GM18502 (cell line): ENCODE results near the gene CFLAR.
A peak's percentile ranks its signal among the peaks of the same experiment; 100 is the strongest.
"Not testable (repeated sequence)": the region's sequence is repeated elsewhere in the genome, so short reads cannot be mapped to it uniquely, and the experiment has no call there.

Source experiments
- ATAC-seq: cut with Tn5 transposase; IDR thresholded peaks from one replicate; pipeline ENCODE4 v1.9.1; 2021; ENCODE audit warnings: mild to moderate bottlenecking; ENCODE audit not compliant: unreplicated experiment, poor library complexity

Gene CFLAR

GRCh38 chr2:201118121-201118960 lies 2.4 kb downstream of the CFLAR start:
- peak; percentile 48 for ATAC-seq

- ATAC-seq = no peak
Measured at GRCh38 chr2:201118961-201119854, 3.2 kb downstream of the CFLAR start.

- ATAC-seq = no peak
Measured at GRCh38 chr2:201122276-201122675, 6.3 kb downstream of the CFLAR start.

GRCh38 chr2:201126308-201127151 lies 10.6 kb downstream of the CFLAR start:
- ATAC-seq = peak; percentile 22

- ATAC-seq = no peak
Measured at GRCh38 chr2:201127152-201127511, 11.2 kb downstream of the CFLAR start.

- ATAC-seq = no peak
Measured at GRCh38 chr2:201127570-201127969, 11.6 kb downstream of the CFLAR start.

GRCh38 chr2:201128033-201128432 lies 12.1 kb downstream of the CFLAR start:
- no peak for ATAC-seq

- no peak for ATAC-seq
Measured at GRCh38 chr2:201128933-201129505, 13.1 kb downstream of the CFLAR start.

- ATAC-seq = peak; percentile 30
Measured at GRCh38 chr2:201130524-201131186, 14.7 kb downstream of the CFLAR start.

GRCh38 chr2:201132518-201132917 lies 16.6 kb downstream of the CFLAR start:
- peak; percentile 36 for ATAC-seq

- ATAC-seq = no peak
Measured at GRCh38 chr2:201135386-201135785, 19.4 kb downstream of the CFLAR start.

- ATAC-seq = no peak
Measured at GRCh38 chr2:201136889-201137321, 20.9 kb downstream of the CFLAR start.

- ATAC-seq = no peak
Measured at GRCh38 chr2:201137505-201138400, 21.8 kb downstream of the CFLAR start.

GRCh38 chr2:201138401-201138970 lies 22.5 kb downstream of the CFLAR start:
- ATAC-seq = no peak

- not testable (repeated sequence) for ATAC-seq
Measured at GRCh38 chr2:201138986-201139781, 23.2 kb downstream of the CFLAR start.

GRCh38 chr2:201139836-201140604 lies 24.1 kb downstream of the CFLAR start:
- ATAC-seq = no peak
